Pons (tissue), 1 donor: ENCODE results near the gene SPOCK1.
A peak's percentile ranks its signal among the peaks of the same experiment; 100 is the strongest.
"Not testable (repeated sequence)": the region's sequence is repeated elsewhere in the genome, so short reads cannot be mapped to it uniquely, and the experiment has no call there.

Source experiments
- DNase-seq: peaks from one replicate; pipeline ENCODE4 v3.0.0-alpha.2; 2016; ENCODE audit warnings: low spot score

The SPOCK1 gene

GRCh38 chr5:137263371-137264005 is 235.6 kb downstream of the SPOCK1 start:
- no peak for DNase-seq

DNA sequence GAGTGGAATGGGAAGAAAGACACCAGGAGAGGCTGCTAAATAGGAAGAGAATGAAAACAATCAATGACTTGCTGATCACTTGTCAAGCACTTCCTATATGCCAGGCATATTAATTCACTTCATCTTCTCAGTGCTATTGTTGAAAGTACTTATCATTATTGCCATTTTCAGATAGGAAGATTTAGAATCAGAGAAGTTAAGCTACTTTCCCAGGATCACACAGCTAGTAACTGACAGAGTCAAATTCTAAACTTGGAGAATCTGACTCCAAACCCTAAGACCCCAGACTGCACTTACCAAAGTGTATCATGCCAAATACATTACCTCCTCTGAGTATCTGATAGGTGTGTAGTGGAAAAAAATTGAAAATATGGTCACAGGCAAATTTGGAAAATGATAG is 236.3 kb downstream of the SPOCK1 start:
- DNase-seq: no peak

DNA sequence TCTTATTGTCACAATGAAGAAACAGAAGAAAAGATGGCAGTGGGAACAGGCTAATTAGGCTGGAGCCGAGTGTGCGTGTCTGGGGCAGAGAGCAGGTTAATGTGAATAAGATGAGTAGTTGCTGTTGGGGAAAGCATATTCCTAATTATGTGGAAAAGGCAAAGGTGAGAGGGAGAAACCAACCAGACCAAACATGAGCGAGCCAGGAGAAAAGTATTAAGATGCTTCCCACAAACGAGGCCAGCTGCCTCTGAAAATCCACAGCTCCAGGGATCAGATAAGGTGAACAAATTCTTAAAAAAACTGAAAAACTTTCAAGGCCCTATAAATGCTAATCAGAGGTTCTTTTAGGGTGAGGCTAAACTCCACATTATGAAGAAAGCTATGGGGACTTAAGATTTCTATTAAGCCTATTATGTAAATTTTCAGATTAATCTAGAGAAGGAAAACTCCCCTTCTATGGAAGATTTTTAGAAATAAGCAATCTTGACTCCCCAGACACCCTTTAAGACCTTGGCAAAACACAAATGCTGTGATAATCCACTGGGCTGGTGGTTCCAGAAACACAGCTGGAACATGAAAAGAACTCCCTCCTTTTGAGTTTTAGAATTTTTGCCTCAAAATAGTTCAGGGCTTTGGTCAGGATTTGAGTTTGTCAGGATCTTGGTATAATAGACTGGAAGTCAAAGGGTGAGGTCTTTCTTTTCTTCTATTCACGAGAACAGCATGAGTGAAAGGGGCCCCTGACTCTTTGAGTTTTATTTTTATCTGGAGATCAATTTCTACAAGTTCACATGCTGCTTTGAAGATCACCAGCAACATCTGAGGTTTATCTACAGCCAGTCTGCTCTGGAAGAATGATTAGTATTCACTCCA is 238.1 kb downstream of the SPOCK1 start:
- no peak for DNase-seq

GRCh38 chr5:137259115-137259514 is 240.0 kb downstream of the SPOCK1 start:
- not testable (repeated sequence) for DNase-seq

DNA sequence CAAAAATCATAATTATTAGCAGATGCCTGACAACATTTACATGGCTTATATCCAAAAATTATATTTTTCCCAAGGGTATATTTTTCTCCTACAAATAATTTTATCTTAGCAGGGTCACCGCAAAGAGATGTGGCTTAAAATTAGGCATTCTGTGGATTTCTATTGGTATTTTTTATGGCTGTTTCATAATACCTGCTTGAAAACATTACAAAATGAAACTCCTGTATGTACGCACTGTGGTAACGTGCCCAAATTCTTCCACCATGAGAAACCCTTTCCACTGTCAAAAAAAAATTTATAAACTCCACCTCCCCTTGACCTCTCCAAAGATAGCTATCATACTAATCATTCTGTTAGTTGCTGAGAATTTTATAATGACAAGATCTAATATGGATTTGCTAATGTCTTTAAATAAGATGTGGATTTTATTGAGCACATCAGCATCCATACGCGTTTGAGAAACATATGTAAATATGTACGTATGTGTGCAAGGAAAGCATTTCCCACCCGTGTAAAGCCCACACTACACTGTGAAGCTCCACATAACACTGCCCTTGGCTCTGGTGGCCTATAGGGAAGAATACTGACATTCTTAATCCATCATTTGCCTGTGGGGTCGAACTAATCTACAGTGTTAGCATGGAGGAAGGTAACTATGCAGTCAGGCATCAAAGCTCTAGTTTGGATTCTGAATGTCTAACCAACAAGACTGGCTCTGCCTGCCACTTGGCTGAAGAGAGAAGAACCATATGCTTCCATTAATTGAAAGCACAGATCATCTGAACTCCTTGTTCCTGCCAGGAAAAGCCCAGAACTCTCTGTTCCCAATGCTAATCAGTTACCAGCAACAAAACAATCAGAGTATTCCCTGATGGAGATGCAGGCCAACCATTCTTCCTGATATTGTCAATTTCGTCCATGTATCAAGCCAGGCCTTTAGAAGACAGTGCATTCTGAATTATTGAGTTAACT is 244.7 kb downstream of the SPOCK1 start:
- peak; percentile 86 for DNase-seq

GRCh38 chr5:137252512-137252911 is 246.6 kb downstream of the SPOCK1 start:
- peak; percentile 60 for DNase-seq

GRCh38 chr5:137250421-137250820 is 248.7 kb downstream of the SPOCK1 start:
- DNase-seq: peak; percentile 20

DNA sequence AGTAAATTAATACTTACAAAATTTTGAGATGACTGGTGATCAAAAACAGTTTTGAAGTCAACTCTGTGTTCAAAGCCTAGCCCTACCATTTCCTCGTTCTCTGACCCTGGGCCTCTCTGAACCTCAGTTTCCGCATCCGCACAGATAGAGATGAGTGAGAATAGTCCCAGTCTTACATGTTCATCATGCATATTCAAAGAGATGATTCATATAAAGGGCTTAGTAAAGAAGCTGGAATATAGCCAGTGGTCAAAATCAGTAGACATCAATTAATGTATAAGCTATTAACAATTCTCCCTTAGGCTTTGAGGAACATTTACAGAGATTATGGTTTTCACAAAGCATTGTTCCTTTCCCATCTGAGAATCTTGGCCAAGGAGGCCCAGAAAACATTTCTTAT is 250.6 kb downstream of the SPOCK1 start:
- DNase-seq: no peak

DNA sequence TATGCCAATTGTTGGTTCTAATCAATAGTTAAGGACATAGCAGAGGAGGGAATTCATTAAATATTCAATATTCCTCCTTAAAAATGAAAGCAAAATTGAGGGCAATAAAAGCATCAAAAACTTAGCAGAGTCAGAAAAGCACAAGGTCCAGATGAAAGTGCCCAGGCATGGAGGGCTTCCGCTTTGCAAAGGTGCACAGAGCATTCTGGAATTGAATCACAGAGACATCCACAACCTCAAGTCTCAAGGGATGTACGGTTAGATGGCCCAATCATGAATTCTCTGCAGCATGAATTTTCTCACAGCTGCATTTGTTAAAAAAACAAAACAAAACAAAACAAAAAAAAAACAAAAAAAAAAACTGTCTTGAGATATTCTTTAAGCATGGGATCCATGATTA is 253.7 kb downstream of the SPOCK1 start:
- DNase-seq: no peak

DNA sequence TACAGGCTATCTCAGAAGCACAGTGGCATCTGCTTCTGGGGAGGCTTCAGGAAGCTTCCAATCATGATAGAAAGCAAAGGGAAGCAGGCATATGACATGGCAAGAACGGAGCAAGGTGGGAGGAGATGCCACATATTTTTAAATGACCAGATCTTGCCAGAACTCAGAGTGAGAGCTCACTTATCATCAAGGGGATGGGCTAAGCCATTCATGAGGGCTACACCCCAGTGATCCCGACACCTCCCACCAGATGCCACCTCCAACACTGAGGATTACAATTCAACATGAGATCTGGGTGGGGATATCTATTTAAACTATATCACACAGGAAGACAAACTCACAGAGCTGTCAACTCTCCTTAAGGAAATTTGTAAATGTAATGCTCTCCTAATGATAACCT is 258.8 kb downstream of the SPOCK1 start:
- DNase-seq: no peak

GRCh38 chr5:137236849-137237507 is 262.1 kb downstream of the SPOCK1 start:
- DNase-seq: no peak

DNA sequence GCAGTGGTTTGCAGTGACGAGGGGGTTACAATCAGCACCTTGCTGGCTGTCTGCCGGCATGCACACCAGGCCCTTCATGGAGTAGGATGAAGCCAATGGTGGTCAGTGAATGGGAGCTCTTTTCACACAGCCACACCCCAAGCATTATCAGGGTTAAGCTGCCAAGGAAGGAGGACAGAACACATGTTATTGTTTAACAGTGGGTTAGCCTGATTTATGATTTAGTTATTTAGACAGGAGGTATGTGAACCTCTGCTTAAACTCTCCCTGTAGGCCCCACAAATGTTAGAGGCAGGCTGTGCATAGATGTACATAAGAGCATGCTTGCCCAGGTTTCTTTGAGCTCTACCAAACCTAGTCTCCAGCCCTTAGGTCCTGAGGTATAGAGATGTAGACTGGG is 262.9 kb downstream of the SPOCK1 start:
- no peak for DNase-seq

DNA sequence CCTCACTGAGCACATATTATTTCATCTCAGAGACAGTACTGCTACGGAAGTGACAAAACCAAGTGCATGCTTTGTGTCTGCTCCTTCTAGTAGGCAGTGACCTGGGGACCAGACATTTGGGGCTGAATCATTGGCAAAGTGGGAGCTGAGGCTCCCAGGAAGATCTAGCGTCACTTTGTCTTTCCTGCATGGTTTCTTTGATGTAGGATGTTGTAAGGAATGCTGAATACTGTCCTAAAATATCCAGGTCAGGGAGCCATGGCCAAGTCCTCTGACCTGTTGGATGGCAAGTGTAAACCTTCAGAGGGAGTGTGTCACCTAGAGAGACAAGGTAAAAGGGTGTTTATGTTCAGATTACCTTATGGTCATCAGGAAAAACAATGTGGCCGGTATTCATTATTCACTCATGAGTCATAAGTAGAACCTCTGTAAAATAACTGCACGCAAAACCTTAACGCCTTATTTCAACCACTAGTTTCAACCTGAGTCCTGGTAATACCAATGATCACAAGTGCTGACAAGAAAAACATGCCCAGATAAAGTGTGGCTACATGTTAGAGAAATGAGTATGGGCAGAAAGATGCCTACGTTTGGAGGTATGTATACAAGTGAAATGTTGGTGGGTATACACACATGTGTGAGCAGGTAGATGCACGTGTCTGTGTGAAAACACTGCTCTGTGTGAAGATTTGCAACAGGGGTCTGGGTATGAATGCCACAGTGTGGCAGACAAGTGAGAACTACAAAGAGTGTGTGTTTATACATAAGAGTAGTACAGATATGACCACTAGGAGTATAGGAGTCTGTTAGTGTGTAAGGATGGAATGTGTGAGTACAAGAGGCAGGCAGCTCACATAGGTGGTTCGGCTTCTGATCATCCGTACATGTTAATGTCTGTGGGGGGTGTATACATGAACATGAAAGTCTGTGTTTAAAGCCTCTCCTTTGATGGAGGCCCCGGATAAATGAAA is 263.9 kb downstream of the SPOCK1 start:
- no peak for DNase-seq

DNA sequence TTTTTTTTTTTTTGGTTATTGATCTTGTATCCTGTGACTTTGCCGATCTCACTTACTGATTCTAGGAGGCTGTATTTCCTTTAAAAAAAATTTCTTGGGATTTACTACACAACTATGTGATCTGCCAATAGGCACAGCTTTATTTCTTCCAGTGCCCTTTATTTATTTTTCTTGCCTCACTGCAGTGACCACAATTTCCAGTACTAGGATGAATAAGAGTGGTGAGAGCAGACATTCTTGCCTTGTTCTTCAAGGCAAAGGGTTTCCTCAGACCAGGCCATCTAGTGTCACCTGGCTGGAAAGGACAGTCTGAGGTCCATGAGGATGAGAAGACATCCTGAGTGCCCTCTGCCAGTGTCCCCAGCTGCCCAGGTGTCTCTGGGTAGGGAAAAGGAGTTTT is 265.4 kb downstream of the SPOCK1 start:
- no peak for DNase-seq

- not testable (repeated sequence) for DNase-seq
Observed at GRCh38 chr5:137233304-137233703, 265.8 kb downstream of the SPOCK1 start.

GRCh38 chr5:137231540-137231939 is 267.6 kb downstream of the SPOCK1 start:
- no peak for DNase-seq

DNA sequence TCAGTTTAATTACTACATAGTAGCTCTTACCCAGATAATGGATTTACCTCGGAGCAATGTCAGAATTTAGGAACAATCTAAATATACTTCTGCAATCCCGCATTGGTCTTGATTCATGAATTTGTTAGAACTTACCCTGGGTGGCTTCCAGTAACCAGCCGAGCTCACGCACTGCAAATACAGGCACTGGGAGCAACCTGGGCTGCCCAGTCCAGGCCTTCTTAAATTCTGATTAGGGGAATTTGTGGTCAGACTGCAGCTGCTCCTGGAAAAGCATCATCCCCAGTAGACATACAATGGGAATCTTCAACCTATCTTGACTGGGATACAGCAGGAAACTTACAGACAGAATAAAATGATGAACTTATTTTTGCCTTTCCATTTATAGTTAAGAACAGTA is 270.3 kb downstream of the SPOCK1 start:
- no peak for DNase-seq

GRCh38 chr5:137226081-137226480 is 273.0 kb downstream of the SPOCK1 start:
- DNase-seq: no peak

GRCh38 chr5:137223324-137224295 is 275.5 kb downstream of the SPOCK1 start:
- DNase-seq: no peak
